GM19438 (cell line): ENCODE measurements around the gene ORAI3.

Experiments used
- ATAC-seq: cut with Tn5 transposase; IDR thresholded peaks from one replicate; pipeline ENCODE4 v1.9.1; 2021; ENCODE audit warnings: low read depth; ENCODE audit not compliant: unreplicated experiment

The ORAI3 gene

GRCh38 chr16:30946671-30947540 is 2.0 kb upstream of the ORAI3 start:
- ATAC-seq: no peak

DNA sequence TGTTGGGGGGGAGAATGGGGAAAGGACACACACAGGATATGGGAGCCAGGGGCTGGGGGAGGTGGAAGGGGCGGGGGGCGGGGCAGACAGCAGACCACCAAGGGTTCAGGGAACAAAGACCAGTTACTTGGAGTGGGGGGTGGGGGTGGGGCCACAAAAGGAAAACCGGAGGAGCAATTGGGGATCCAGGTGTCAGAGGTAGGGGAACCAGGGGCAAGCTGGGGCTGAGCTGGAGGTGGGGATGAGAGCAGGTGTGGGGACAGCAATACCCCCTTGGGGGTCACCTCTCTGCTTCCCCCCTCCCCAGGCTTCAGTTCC is 1.4 kb upstream of the ORAI3 start:
- ATAC-seq: no peak

- ATAC-seq: no peak
Observed at GRCh38 chr16:30947859-30948666, 805 bp upstream of the ORAI3 start.

- ATAC-seq: peak; percentile 54
Observed at GRCh38 chr16:30949650-30950515, 1.0 kb downstream of the ORAI3 start.

DNA sequence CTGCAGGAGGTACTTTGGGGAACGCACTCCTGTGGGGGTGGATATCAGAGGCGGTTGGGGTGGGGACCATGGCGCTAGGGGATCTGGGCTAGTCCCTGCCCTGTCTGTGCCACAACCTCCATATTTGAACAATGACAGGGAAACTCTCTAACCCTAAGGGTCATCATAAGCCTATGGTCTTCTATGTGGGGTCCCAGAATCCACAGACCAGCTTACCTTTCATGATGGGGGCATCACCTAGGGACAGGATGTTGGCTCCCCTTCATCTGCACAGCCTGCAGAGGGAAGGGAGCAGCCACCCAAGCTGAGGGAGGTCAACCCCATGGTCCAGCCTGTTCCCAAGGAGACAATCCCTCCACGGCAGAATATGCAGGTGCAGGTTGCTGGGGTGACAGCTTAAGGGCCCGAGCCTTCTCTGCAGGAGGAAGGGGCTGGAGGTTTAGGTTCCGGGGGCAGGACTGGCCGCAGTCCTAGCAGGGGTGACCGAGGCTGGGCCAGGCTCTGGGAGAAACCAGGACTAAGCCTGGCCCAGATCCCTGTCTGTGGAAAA is 1.7 kb downstream of the ORAI3 start:
- ATAC-seq: no peak

DNA sequence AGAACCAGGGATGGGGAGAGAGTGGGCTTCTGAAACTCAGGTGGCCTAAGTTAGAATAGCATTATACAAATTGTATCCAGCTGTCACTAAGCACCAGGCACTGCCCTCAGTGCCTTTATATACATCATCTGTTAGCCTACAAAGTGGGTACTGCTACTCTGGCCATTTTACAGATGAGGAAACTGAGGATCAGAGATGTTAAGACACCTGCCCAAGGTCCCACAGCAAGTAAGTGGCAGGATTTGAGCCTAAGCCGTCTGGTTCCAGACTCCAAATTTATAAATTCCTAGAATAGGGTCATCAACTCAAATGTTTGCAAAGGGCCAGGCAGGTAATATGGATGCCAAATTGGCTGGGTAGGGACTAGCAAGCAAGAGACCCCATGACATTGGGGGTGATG is 2.3 kb downstream of the ORAI3 start:
- no peak for ATAC-seq

DNA sequence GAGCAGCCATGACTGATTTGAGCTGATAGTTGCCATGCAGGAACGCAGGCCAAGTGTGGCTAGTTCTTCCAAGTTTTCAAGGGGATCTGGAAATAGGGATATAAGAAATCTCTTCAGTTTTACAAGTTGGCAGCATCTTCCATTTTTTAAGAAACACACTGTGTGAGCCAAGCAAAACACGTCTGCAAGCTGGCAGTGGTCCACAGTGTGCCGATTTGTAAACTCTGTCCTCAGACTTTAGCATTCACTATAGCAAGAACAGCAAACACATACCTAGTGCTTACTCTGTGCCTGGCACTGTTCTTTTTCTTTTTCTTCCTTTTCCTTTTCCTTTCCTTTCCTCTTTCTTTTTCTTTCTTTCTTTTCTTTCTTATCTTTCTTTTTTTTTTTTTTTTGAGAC is 2.9 kb downstream of the ORAI3 start:
- no peak for ATAC-seq

DNA sequence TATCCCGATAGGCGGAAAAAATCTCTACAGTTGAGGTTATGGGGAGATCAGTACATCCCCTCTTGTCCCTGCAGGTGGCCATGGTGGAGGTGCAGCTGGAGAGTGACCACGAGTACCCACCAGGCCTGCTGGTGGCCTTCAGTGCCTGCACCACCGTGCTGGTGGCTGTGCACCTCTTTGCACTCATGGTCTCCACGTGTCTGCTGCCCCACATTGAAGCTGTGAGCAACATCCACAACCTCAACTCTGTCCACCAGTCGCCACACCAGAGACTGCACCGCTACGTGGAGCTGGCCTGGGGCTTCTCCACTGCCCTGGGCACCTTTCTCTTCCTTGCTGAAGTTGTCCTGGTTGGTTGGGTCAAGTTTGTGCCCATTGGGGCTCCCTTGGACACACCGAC is 4.2 kb downstream of the ORAI3 start:
- no peak for ATAC-seq

- ATAC-seq: no peak
Observed at GRCh38 chr16:30953511-30954124, 4.8 kb downstream of the ORAI3 start.

DNA sequence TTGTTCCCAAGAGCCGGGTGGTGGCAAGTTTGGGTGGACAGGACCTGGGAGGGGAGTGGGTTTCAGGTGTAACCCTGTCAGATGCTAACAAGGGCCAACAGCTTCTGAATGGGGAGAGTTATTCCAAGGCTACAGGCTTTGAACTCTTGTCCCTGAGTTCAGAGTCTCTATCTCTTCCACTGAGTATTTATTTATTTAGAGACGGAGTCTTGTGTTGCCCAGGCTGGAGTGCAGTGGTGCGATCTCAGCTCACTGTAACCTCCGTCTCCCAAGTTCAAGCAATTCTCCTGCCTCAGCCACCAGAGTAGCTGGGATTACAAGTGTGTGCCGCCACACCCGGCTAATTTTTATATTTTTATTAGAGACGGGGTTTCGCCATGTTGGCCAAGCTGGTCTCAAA is 6.1 kb downstream of the ORAI3 start:
- ATAC-seq: no peak

GRCh38 chr16:30956601-30957455 is 8.0 kb downstream of the ORAI3 start:
- ATAC-seq: peak; percentile 46

- peak; percentile 74 for ATAC-seq
Observed at GRCh38 chr16:30957456-30958174, 8.7 kb downstream of the ORAI3 start, which contains the start of gene SETD1A. TSS of gene SETD1A (plus strand) at chr16:30957754. CDS start at chr16:30958732, 978 bp downstream.

GRCh38 chr16:30958175-30959079 is 9.6 kb downstream of the ORAI3 start:
- peak; percentile 22 for ATAC-seq

GRCh38 chr16:30961384-30961783 is 12.5 kb downstream of the ORAI3 start:
- no peak for ATAC-seq

- ATAC-seq: no peak
Observed at GRCh38 chr16:30963925-30964511, 15.2 kb downstream of the ORAI3 start.

- no peak for ATAC-seq
Observed at GRCh38 chr16:30964574-30965226, 15.8 kb downstream of the ORAI3 start.

DNA sequence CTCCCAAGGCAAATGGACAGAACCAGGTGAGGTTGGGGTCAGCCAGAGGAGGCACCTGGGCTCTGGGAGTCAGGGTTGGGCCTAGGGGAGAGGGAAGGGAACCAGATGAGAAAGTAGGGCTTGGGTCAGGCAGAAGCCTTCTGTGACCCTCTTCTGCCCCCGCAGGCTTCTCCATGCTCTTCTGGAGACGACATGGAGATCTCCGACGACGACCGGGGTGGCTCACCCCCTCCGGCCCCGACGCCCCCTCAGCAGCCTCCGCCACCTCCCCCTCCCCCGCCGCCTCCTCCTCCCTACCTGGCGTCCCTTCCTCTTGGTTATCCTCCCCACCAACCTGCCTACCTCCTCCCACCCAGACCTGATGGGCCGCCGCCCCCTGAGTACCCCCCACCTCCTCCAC is 16.6 kb downstream of the ORAI3 start:
- ATAC-seq: no peak
